Tibial artery (tissue), 4 donors: Measurements from ENCODE around the gene GALNS.

Experiments
- DNase-seq, 2 donors: peaks; one replicate each; pipeline ENCODE4 v3.0.0-alpha.2; 2019
- H3K27ac ChIP-seq, 2 donors: fragments of 200-600 bp; sonication (generic) in 1 of 2; 1 replicate in 1 of 2; 2 replicates in 1 of 2; pipeline ENCODE4 v1.5.1; 2018 to 2019; ENCODE audit warnings: mild to moderate bottlenecking in 1 of 2
- H3K27me3 ChIP-seq, 2 donors: fragments of 200-600 bp; sonication (generic) in 1 of 2; one replicate each; pipeline versions ENCODE4 v1.5.1 to v1.6.0; 2016 to 2019
- H3K36me3 ChIP-seq, 3 donors: fragments of 200-600 bp; sonication (generic) in 2 of 3; one replicate each; pipeline ENCODE4 v1.5.1; 2016 to 2019; ENCODE audit warnings: mild to moderate bottlenecking in 2 of 3
- H3K4me1 ChIP-seq, 4 donors: fragments of 200-600 bp; sonication (generic) in 2 of 4; 1 replicate in 3 of 4; 2 replicates in 1 of 4; pipeline ENCODE4 v1.5.1; 2016 to 2019
- H3K4me3 ChIP-seq, 2 donors: fragments of 200-600 bp; sonication (generic) in 1 of 2; 1 replicate in 1 of 2; 2 replicates in 1 of 2; pipeline ENCODE4 v1.5.1; 2018 to 2019; ENCODE audit warnings: mild to moderate bottlenecking in 2 of 2
- H3K9me3 ChIP-seq, 3 donors: fragments of 200-600 bp; sonication (generic) in 1 of 3; one replicate each; pipeline ENCODE4 v1.5.1; 2016 to 2019
- intact Hi-C: fragments of 100-400 bp; cut with DNase I; formaldehyde crosslinking; loops from one replicate; pipeline ENCODE4 v1.15.0; 2023; ENCODE audit warnings: low total_unique reads
- TF ChIP-seq, protein P1 (sequence below), 2 experiments: fragments of 200-600 bp in 1 of 2; fragments of 450-650 bp in 1 of 2; IDR thresholded peaks; one replicate each; pipeline ENCODE4 v1.5.1; 2017 to 2019; ENCODE audit warnings: antibody characterized with exemption in 2 of 2, mild to moderate bottlenecking in 1 of 2, moderate library complexity in 1 of 2

The GALNS gene

DNA sequence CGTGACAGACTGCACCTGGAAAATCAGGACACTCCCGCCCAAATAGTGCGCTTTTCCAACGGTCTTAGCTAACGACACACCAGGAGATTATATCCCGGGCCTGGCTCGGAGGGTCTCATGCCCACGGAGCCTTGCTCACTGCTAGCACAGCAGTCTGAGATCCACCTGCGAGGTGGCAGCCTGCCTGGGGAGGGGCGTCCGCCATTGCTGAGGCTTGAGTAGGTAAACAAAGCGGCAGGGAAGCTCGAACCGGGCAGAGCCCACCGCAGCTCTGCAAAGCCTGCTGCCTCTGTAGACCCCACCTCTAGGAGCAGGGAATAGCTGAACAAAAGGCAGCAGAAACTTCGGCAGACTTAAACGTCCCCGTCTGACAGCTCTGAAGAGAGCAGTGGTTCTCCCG, 5.1 kb downstream of the GALNS start:
- Histone ChIP-seq H3K36me3 (peaks cover 0 to 48% (median 11%) of the 10 kb centered on the region in 3 donors), H3K9me3 (no peaks in the 10 kb centered on the region), H3K4me3 (no peak overlapping the region), H3K27me3 (no peaks in the 10 kb centered on the region), H3K4me1 (peaks cover 0 to 21% (median 8%) of the 10 kb centered on the region in 4 donors), H3K27ac (no peak overlapping the region)
- no peak for DNase-seq
- intact Hi-C loops = no loop called here
- TF ChIP-seq, protein P1, sequence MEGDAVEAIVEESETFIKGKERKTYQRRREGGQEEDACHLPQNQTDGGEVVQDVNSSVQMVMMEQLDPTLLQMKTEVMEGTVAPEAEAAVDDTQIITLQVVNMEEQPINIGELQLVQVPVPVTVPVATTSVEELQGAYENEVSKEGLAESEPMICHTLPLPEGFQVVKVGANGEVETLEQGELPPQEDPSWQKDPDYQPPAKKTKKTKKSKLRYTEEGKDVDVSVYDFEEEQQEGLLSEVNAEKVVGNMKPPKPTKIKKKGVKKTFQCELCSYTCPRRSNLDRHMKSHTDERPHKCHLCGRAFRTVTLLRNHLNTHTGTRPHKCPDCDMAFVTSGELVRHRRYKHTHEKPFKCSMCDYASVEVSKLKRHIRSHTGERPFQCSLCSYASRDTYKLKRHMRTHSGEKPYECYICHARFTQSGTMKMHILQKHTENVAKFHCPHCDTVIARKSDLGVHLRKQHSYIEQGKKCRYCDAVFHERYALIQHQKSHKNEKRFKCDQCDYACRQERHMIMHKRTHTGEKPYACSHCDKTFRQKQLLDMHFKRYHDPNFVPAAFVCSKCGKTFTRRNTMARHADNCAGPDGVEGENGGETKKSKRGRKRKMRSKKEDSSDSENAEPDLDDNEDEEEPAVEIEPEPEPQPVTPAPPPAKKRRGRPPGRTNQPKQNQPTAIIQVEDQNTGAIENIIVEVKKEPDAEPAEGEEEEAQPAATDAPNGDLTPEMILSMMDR (IDR thresholded peaks at IDR 0.05) = no peak

DNA sequence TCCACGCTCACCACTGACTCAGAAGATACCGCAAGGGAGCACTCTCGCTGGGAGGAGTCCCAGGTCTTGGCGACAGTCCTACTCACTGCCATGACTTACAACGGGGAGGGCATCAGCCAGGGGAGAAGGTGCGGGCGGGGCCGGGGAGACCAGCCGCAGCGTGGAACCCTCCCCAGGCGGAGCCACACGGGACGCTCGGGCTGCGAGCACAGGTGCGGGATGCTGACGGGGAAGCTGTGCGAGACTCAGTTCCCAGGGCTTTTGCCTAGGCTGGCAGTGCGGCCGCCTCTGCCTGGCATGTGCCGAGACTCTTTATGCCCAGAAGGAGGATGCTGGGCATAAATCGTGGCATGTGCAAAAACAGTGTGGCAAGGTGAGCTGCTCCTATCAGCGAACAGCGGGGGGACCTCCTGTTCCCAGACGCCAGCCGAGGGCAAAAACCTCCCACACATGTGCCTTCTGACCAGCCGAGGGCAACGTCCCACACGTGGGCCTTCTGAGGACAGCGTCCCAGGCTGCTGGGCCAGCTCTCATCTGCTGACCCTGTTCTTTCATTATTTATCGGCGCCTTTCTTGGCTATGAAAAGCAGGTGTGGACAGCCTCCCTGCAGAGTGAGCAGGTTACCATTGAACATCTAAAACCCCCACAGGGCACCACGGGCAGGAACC, 6.1 kb downstream of the GALNS start:
- Histone ChIP-seq H3K4me1 (peaks cover 0 to 12% (median 2%) of the 10 kb centered on the region in 4 donors), H3K36me3 (peaks cover 0 to 48% (median 11%) of the 10 kb centered on the region in 3 donors), H3K27me3 (no peaks in the 10 kb centered on the region), H3K27ac (no peak overlapping the region), H3K4me3 (no peak overlapping the region), H3K9me3 (no peaks in the 10 kb centered on the region)
- TF ChIP-seq, protein P1 (IDR thresholded peaks at IDR 0.05) = no peak
- intact Hi-C loops = no loop called here
- no peak for DNase-seq

DNA sequence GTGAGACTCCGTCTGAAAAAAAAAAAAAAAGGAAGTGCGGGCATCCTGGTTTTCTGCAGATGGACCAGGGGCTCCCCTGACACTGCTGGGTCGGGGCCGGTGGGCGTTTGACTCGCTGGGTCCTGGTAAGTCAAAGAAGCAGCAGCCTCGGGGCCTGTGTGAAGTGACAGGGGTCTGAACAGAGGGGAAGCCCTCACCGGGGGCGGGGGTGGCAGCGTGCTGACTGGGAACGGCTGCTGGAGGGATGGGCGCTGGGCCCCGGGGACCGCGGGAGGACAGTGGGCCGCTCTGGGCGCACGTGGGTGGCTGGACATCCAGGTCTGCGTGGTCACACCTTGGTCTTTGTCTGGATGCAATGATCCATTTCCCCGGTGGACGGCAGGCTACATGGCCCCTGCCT, 8.2 kb downstream of the GALNS start:
- Histone ChIP-seq H3K4me1 (no peaks in the 10 kb centered on the region), H3K9me3 (no peaks in the 10 kb centered on the region), H3K27me3 (no peaks in the 10 kb centered on the region), H3K4me3 (no peak overlapping the region), H3K36me3 (peaks cover 0 to 45% (median 11%) of the 10 kb centered on the region in 3 donors), H3K27ac (no peak overlapping the region)
- no peak for DNase-seq
- TF ChIP-seq, protein P1 (IDR thresholded peaks at IDR 0.05) = no peak
- intact Hi-C loops = no loop called here

DNA sequence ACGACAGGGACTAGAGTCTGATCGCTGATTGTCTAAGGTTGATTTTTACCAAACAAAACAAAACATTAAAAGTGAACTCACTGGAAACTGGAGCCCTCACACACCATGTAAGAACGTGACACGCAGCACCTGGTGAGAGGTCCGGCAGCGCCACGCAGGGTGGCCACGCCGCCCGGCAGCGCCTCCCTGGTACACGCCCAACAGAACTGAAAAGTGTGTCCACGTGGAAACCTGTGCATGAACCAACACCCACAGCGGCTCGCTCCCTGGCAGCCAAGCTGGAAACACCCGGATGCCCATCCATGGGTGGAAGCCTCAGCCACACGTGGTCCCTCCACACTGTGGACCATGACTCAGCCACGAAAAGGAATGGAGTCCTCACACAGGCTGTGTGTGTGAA, 9.1 kb downstream of the GALNS start:
- DNase-seq = no peak
- intact Hi-C loops = no loop called here
- no peaks in the 10 kb centered on the region for H3K9me3 ChIP-seq
- H3K4me3 ChIP-seq = no peak overlapping the region
- H3K4me1 ChIP-seq = no peaks in the 10 kb centered on the region
- H3K27ac ChIP-seq = no peak overlapping the region
- TF ChIP-seq, protein P1 (IDR thresholded peaks at IDR 0.05) = no peak
- H3K27me3 ChIP-seq = no peaks in the 10 kb centered on the region
- H3K36me3 ChIP-seq = peaks cover 0 to 54% (median 16%) of the 10 kb centered on the region in 3 donors

DNA sequence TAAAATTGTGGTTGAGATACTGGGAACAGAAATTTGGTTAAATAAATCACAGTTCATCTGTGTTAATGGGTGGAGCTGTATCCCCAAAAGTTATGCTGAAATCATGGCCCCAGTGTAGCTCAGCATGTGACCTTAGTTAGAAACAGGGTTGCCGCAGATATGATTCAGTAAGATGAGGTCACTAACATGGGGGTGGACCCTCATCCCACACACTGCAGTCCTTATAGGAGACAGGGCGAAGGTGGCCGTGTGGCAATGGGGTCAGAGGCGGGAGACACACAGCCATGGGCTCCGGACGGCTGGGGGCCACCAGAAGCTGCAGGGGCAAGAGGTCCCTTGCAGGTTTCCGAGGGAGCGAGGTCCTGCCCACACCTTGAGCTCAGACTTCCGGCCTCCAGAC, 10.7 kb downstream of the GALNS start:
- H3K4me3 ChIP-seq = no peak overlapping the region
- intact Hi-C loops = no loop called here
- H3K4me1 ChIP-seq = no peaks in the 10 kb centered on the region
- H3K36me3 ChIP-seq = peaks cover 0 to 57% (median 29%) of the 10 kb centered on the region in 3 donors
- no peak overlapping the region for H3K27ac ChIP-seq
- H3K27me3 ChIP-seq = no peaks in the 10 kb centered on the region
- H3K9me3 ChIP-seq = no peaks in the 10 kb centered on the region
- TF ChIP-seq, protein P1 (IDR thresholded peaks at IDR 0.05) = no peak
- no peak for DNase-seq
